ENCODE data around the gene RIC1.

- TF ChIP-seq, protein P1, sequence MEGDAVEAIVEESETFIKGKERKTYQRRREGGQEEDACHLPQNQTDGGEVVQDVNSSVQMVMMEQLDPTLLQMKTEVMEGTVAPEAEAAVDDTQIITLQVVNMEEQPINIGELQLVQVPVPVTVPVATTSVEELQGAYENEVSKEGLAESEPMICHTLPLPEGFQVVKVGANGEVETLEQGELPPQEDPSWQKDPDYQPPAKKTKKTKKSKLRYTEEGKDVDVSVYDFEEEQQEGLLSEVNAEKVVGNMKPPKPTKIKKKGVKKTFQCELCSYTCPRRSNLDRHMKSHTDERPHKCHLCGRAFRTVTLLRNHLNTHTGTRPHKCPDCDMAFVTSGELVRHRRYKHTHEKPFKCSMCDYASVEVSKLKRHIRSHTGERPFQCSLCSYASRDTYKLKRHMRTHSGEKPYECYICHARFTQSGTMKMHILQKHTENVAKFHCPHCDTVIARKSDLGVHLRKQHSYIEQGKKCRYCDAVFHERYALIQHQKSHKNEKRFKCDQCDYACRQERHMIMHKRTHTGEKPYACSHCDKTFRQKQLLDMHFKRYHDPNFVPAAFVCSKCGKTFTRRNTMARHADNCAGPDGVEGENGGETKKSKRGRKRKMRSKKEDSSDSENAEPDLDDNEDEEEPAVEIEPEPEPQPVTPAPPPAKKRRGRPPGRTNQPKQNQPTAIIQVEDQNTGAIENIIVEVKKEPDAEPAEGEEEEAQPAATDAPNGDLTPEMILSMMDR (IDR thresholded peaks at IDR 0.05): no peak
- TF ChIP-seq POLR2AphosphoS5 (IDR thresholded peaks at IDR 0.05): no peak
- TF ChIP-seq POLR2A (IDR thresholded peaks at IDR 0.05): no peak
Observed at GRCh38 chr9:5628183-5628529, 751 bp upstream of the RIC1 start.

Data from breast epithelium (tissue), 3 donors.